IPS-NIHi7 (cell line): Measurements from ENCODE around the gene TMEM158.

Experiments used
- DNase-seq: peaks from one replicate; pipeline ENCODE4 v3.0.0; 2012; ENCODE audit warnings: mixed read lengths; ENCODE audit errors: extremely low spot score

Gene TMEM158

GRCh38 chr3:45226206-45226915 is at the start of gene TMEM158:
TMEM158 (minus strand) TSS chr3:45226287; CDS start chr3:45226027, 260 bp downstream.
- DNase-seq, result peak; percentile 96

- DNase-seq, result peak; percentile 25
These were observed 49.1 kb upstream of the TMEM158 start for GRCh38 chr3:45275006-45275704.

- DNase-seq, result no peak
These were observed 47.8 kb upstream of the TMEM158 start for GRCh38 chr3:45273681-45274515.

- no peak for DNase-seq
These were observed 46.9 kb upstream of the TMEM158 start for GRCh38 chr3:45272828-45273470.

- no peak for DNase-seq
These were observed 46.1 kb upstream of the TMEM158 start for GRCh38 chr3:45272032-45272810.

GRCh38 chr3:45269952-45270351 is 43.9 kb upstream of the TMEM158 start:
- DNase-seq, result no peak

- no peak for DNase-seq
These were observed 41.0 kb upstream of the TMEM158 start for GRCh38 chr3:45267097-45267496.

GRCh38 chr3:45261333-45262110 is 35.4 kb upstream of the TMEM158 start:
- DNase-seq, result no peak

GRCh38 chr3:45259133-45259532 is 33.0 kb upstream of the TMEM158 start:
- no peak for DNase-seq

GRCh38 chr3:45258317-45258716 is 32.2 kb upstream of the TMEM158 start:
- peak; percentile 48 for DNase-seq

- no peak for DNase-seq
These were observed 27.2 kb upstream of the TMEM158 start for GRCh38 chr3:45253316-45253715.

GRCh38 chr3:45252826-45253225 is 26.7 kb upstream of the TMEM158 start:
- no peak for DNase-seq

GRCh38 chr3:45249391-45249790 is 23.3 kb upstream of the TMEM158 start:
- DNase-seq, result no peak

- DNase-seq, result no peak
These were observed 20.2 kb upstream of the TMEM158 start for GRCh38 chr3:45246241-45246640.

GRCh38 chr3:45244356-45244755 is 18.3 kb upstream of the TMEM158 start:
- no peak for DNase-seq

- DNase-seq, result peak; percentile 25
These were observed 15.1 kb upstream of the TMEM158 start for GRCh38 chr3:45241206-45241605.

GRCh38 chr3:45240292-45240691 is 14.2 kb upstream of the TMEM158 start:
- no peak for DNase-seq

GRCh38 chr3:45239254-45239653 is 13.2 kb upstream of the TMEM158 start:
- no peak for DNase-seq

GRCh38 chr3:45236964-45237363 is 10.9 kb upstream of the TMEM158 start:
- no peak for DNase-seq

GRCh38 chr3:45235409-45235808 is 9.3 kb upstream of the TMEM158 start:
- DNase-seq, result no peak
